ENCODE results near the gene BTNL3.
"Not testable (repeated sequence)": the region's sequence is repeated elsewhere in the genome, so short reads cannot be mapped to it uniquely, and the experiment has no call there.

Gene BTNL3, protein sequence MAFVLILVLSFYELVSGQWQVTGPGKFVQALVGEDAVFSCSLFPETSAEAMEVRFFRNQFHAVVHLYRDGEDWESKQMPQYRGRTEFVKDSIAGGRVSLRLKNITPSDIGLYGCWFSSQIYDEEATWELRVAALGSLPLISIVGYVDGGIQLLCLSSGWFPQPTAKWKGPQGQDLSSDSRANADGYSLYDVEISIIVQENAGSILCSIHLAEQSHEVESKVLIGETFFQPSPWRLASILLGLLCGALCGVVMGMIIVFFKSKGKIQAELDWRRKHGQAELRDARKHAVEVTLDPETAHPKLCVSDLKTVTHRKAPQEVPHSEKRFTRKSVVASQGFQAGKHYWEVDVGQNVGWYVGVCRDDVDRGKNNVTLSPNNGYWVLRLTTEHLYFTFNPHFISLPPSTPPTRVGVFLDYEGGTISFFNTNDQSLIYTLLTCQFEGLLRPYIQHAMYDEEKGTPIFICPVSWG

DNA sequence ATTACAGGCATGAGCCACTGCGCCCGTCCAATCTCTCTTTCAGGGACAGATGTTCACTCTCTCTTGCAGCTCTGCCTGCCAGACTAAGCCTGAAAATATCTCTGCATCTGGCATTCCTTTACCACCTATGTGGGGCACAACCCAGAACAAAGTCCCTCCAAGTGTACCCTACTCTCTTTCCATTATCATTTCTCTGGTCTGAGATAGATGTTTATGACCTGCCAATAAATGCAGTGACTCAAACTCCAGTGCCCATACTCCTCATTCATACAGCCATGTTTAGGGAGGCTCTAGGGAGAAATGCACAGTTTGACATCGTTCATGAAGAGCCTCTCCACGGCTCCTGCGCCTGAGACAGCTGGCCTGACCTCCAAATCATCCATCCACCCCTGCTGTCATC, at the start of gene BTNL3:
BTNL3 (plus strand) TSS at position 255 of the 400 bp plus-strand sequence. CDS start 183 bp downstream, outside the sequence.
- DNase-seq: no peak

DNA sequence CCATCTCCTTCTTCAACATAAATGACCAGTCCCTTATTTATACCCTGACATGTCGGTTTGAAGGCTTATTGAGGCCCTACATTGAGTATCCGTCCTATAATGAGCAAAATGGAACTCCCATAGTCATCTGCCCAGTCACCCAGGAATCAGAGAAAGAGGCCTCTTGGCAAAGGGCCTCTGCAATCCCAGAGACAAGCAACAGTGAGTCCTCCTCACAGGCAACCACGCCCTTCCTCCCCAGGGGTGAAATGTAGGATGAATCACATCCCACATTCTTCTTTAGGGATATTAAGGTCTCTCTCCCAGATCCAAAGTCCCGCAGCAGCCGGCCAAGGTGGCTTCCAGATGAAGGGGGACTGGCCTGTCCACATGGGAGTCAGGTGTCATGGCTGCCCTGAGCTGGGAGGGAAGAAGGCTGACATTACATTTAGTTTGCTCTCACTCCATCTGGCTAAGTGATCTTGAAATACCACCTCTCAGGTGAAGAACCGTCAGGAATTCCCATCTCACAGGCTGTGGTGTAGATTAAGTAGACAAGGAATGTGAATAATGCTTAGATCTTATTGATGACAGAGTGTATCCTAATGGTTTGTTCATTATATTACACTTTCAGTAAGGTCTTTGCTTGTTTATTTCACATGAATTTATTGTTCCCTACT, 38.2 kb upstream of the BTNL3 start:
- DNase-seq: no peak

DNA sequence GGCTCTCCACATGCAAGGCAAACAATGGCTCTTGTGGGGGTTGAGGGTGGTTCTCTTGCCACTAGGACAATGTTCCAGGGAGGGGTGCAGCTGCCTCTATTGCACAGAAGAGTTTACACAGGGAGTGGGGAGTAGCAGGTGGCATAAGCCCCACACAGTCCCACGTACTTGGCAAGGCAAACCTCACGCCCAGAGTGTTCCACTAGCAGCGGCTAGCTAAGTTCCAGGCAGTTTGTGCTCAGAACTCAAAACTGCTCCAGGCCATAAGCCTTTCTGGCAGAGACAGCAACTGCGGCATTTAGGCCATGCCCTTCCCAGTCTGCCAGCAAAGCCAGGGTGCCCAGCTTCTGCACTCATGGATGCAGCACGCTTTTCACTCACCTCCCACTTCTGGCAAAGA, 29.0 kb upstream of the BTNL3 start:
- DNase-seq: no peak

DNA sequence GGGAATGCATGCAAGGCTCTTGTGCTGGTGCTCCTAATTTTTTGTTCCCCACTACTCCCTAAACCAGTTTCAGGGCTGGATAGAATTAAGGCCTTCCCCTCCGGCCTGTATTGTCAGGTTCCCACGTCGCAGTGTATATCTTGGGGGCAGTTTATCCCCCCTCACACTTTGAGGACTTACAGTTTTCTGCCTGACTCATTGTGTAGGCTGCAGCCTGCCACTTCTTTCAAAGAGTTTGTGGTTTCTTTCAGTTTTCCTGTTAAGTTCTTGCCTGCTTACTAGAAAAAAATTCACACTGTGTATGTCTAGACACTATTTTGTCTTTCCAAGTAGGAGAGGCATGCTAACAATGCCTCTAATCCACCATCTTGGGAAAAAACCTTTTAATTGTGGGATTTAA, 28.4 kb upstream of the BTNL3 start:
- DNase-seq: no peak

DNA sequence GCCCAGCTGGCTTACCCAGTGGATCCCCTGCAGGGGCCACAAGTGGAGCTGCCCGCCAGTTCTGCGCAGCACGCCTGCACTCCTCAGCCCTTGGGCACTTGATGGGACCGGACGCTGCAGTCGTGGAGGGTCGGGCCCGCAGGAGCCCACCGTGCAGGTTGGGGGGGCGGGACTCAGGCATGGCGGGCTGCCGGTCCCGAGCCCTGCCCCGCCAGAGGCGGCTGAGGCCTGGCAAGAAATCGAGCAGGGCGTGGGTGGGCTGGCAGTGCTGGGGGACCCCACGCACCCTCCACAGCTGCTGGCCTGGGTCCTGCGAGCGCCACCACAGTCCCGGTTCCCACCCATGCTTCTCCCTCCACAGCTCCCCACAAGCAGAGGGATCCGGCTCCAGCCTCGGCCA, 19.2 kb upstream of the BTNL3 start:
- DNase-seq: no peak

DNA sequence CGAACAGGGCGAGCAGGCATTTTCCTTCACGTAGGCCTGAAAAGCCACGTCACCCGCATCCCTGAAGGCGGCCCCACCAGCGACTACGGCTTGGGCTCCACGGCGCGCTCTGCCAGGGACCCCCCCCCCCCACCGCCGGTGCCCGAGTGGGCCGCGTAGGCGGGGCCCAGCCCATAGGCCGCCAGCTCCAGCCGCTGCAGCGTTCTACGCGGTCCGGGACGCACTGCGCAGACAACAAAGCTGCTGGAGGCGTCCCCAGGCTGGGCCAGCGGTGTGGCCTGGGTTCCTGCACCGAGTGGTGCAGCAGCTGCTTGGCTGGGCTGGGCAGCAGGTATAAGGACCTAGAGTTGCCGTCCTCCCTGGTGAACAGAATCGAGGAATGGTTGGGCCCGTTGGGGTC, 18.3 kb upstream of the BTNL3 start:
- DNase-seq: no peak

DNA sequence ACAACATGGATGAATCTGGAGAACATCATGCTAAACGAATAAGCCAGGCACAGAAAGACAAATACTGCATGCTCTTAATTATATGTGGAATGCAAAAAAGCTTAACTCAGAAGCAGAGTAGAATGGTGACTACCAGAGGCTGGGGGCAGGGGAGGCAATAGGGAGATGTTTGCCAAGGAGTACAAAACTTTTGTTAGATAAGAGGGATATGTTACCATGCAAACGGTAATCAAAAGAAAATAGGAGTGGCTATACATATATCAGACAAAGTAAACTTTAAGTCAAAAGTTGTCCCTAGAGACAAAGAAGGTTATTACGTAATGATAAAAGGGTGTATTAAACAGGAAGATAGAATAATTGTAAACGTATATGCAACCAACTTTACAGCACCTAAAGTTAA, 17.8 kb upstream of the BTNL3 start:
- no peak for DNase-seq

DNA sequence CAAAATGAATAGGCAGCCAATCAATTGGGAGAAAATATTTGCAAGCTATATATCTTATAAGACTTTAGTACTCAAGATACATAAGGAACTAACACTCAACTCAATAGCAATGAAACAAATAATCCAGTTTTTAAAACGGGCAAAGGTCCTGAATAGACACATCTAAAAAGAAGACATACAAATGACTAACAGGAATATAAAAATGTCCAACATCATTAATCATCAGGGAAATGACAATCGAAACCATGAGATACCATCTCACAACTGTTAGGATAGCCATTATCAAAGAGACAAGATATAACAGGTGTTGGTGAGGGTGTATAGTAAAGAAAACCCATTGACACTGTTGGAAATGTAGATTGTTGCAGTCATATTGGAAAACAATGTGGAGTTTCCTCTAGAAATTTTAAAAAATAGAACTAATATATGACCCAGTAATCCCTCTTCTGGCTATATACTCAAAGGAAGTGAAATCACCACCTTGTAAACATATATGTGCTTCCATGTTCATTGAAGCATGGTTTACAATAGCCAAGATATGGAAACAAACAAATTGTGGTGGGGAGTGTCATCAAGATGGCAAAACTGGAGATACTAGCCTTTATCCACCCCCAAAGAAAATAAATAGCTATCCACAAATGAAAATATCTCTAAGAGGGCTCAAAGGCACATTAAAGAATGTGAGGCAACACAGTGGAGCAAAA, 13.9 kb upstream of the BTNL3 start:
- no peak for DNase-seq

DNA sequence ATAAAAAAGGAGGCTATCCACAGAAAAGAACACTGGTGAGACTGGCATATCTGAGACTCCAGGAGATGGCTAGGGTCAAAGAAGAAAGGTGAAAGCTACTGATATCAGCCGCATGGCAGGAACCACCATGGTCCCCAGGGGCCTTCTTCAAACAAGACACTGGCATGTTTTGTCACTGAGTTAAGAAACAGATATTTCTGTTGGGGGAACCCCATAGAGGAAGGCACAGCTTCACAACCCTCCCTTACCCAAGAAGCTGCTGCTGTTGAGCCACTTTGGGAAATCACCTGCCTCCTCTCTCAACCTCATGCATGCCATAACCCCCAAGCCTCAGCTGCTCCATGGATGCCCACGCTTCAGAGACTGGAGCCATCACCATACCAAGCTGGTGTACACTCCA, 13.3 kb upstream of the BTNL3 start:
- peak; percentile 59 for DNase-seq

DNA sequence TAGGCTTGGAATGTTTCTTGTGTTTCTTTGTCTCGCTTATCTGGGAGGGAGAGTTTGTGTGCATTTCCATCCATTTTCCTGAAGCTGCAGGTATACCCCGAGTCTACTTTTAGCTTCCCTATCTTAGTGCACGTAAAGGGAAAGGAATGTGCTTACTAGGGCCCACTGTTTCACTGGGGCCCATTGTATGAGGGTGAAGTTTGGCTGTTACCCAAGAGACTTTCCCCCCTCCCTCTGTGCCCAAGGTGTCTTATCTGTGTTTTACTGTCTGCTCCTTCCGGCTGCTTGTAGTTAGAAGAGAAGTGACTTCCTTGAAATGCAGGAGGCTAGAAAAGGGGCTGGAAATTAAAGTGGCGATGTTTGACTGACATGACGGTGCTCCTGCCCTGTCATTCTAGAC, 12.1 kb upstream of the BTNL3 start:
- DNase-seq: no peak

DNA sequence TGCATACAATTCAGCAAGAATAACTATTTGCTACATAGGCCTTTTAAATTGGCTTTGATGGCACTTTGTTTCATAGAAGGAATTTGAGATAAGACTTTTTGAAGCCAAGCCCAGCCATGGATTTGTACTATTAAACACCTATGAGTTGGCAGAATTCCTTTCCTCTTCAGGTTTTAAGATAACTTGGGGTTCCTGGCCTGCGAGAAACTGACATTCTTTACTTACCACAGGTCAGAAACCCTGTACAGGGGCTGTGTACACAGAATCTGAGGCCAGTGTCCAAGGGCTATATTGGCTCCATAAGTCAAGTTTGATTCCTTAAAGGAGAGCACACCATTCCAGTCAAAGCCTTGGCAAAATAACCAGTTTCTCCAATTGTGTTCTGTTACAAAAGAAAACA, 10.8 kb upstream of the BTNL3 start:
- no peak for DNase-seq

DNA sequence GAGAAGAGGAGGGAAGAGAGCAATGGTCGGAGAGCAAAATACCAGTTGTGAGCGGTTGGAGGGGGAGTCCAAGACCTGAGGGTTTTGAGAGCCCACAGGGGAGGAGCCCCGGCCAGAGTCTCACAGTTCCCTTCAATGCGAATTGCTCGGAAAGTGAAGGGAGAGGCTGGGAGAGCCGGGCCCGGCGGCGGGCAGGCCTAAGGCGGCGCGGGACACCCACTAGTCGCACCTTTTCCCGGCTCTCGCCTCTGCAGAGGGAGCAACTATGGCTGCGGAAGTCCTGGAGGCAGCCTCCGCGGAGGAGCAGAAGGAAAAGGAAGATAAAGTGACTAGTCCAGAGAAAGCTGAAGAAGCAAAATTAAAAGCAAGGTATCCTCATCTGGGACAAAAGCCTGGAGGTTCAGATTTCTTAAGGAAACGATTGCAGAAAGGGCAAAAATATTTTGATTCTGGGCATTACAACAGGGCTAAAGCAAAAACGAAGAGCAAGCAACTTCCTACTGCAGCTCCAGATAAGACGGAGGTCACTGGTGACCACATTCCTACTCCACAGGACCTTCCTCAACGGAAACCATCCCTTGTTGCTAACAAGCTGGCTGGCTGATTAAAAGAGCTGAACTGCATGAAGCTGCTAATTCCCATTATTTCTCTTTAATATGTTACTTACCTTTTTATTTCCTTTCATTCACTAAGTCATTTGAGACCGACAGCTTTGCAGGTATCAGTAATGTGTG, 6.5 kb upstream of the BTNL3 start:
- no peak for DNase-seq

DNA sequence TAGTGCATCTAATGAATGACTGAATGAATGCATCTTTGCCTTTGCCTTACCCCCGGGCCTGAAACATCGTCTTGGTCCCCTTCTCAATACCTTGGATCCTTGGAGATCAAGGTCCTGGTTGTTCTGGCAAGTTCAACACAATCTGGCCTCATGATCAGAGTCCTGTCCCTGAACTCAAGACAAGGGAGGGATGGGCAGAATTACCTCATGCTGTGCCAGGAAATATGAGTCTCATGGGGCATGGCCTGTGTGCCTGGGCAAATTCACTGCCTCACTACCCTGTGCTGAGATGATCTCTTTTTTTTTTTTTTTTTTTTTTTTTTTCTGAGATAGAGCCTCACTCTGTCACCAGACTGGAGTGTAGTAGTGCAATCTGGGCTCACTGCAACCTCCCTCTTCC, 630 bp upstream of the BTNL3 start:
- no peak for DNase-seq

DNA sequence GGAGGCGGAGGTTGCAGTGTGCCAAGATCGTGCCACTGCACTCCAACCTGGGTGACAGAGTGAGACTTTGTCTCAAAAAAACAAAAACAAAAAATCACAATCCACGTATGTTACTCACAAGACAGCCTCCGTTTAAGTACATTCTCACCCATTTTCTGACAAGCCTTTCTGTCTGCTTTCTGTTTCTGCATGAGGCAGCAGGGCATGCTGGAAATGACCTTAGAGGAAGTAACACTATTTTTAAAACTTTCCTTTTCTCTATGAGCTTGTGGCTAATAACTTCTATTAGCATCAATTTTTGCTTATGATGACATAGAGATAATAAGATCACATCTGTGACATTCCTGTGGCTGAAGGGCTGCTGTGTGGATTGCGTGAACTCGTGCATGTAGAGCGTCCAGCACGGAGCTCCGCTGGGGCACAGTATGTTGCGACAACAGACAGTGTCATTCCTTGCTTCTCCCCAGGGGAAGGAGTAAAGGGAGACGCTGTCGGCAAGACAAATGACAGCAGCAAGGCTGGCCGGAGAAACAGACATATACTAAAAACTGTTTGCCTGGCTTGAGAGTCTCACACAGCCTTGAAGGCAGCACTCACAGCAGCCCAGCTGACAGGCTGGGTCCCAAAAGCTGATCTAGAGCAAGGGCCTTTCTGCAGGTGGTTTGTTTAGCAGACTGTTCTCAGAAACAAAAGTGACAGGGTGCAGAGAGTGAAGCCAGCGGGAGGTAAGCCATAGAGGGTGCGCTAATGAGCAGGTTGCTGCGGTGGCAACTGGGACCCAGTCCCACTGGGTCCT, 1.6 kb downstream of the BTNL3 start:
- no peak for DNase-seq

DNA sequence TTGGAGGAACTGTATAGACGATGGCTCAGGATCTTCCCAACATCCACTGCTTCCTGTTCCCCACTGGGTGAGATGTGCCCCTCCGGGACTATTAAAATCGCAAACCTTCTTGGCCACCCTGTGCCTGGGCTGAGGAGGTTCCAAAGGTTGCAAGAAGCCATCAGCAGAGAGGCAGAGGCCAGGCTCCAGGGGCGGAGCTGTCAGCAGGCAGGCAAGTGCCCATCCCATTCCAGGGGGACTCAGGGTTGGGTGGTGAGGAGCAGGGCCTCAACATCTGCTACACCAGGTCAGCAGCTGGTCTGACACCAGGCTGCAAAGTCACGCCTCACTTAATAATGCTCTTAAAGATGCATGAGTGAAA, 2.2 kb downstream of the BTNL3 start:
- no peak for DNase-seq

DNA sequence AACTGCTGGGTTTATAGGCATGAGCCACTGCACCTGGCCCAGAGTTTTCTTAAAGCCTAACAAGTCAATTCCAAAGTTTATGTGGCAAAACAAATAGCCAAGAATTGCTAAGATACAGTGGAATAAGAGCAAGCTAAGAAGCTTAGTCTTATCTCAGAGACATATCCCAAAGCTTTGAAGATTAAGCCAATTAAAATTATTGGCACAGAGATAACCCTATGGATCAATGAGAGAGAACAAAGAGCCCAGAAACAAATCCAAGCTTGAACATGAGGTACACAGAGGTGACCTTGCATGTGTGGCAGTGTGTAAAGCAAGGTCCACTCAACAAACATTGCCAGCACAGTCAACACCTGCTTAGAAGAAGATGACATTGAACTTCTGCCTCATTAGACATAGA, 13.3 kb downstream of the BTNL3 start:
- DNase-seq: no peak

DNA sequence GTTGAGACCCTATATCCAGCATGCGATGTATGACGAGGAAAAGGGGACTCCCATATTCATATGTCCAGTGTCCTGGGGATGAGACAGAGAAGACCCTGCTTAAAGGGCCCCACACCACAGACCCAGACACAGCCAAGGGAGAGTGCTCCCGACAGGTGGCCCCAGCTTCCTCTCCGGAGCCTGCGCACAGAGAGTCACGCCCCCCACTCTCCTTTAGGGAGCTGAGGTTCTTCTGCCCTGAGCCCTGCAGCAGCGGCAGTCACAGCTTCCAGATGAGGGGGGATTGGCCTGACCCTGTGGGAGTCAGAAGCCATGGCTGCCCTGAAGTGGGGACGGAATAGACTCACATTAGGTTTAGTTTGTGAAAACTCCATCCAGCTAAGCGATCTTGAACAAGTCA, 17.1 kb downstream of the BTNL3 start:
- DNase-seq: no peak

DNA sequence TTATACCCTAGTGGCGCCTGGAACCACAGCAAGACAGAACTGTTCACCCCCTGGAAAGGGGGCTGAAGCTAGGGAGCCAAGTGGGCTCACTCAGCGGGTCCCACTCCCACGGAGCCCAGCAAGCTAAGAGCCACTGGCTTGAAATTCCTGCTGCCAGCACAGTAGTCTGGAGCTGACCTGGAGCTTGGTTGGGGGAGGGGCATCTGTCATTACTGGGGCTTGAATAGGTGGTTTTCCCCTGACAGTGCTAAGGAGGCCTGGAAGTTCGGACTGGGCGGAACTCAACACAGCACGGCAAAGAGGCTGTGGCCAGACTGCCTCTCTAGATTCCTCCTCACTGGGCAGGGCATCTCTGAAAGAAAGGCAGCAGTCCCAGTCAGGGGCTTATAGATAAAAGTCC, 19.5 kb downstream of the BTNL3 start:
- no peak for DNase-seq

DNA sequence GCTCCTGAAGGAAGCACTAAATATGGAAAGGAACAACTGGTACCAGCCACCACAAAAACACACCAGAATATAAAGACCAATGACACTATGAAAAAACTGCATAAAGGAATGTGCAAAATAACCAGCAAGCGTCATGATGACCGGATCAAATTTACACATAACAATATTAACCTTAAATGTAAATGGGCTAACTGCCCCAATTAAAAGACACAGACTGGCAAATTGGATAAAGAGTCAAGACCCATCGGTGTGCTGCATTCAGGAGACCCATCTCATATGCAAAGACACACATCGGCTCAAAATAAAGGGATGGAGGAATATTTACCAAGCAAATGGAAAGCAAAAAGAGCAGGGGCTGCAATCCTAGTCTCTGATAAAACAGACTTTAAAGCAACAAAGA, 21.4 kb downstream of the BTNL3 start:
- DNase-seq: not testable (repeated sequence)

DNA sequence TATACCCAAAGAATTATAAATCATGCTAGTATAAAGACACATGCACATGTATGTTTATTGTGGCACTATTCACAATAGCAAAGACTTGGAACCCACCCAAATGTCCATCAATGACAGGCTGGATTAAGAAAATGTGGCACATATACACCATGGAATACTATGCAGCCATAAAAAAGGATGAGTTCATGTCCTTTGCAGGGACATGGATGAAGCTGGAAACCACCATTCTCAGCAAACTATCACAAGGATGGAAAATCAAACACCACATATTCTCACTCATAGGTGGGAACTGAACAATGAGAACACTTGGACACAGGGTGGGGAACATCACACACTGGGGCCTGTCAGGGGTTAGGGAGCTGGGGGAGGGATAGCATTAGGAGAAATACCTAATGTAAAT, 26.0 kb downstream of the BTNL3 start:
- DNase-seq: not testable (repeated sequence)

DNA sequence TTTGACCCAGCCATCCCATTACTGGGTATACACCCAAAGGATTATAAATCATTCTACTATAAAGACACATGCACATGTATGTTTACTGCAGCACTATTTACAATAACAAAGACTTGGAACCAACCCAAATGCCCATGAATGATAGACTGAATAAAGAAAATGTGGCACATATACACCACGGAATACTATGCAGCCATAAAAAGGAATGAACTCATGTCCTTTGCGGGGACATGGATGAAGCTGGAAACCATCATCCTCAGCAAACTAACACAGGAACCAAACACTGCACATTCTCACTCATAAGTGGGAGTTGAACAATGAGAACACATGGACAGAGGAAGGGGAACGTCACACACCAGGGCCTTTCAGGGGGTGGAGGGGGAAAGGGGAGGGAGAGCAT, 28.8 kb downstream of the BTNL3 start:
- DNase-seq: not testable (repeated sequence)

DNA sequence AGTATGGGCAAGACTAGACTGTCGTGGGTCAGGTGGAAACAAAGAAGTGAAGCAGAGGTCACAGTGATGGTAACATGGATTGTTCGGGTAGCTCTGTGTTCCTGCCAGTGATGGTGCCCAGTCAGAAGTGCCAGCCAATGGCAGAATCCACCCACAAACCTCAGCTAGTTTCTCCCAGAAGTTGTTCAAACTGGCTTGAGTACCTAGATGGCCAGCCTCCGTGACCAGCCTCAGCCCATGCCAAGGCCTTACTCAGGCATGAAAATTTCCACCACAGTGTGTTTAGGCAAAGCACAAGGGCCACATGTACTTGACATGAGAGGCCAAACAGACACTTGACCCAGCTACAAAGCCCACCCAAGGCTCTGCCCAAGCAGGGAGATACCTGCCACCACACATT, 32.0 kb downstream of the BTNL3 start:
- DNase-seq: no peak

All from CD4-positive, alpha-beta T cell treated with Interleukin-15 for 1 hour (primary cell).